ENCODE measurements around the gene LUM.

The LUM gene

GRCh38 chr12:91053951-91054715, 57.2 kb downstream of the LUM start:
- H3K4me3 ChIP-seq (ENCODE audit: low read depth, low read length) = no peak overlapping the region
- DNase-seq (ENCODE audit: low read depth) = no peak

More at GRCh38 chr12:91053951-91054715, 57.2 kb downstream of the LUM start:
- TF ChIP-seq CTCF (IDR thresholded peaks at IDR 0.05; ENCODE audit: low read depth, low read length, missing control alignments) = no peak
